CD4-positive, alpha-beta T cell treated with Interleukin-15 for 1 hour (primary cell): ENCODE data around the gene NTMT1.
"Not testable (repeated sequence)": the region's sequence is repeated elsewhere in the genome, so short reads cannot be mapped to it uniquely, and the experiment has no call there.

Source experiments
- DNase-seq: peaks from one replicate; pipeline ENCODE4 v3.0.0-alpha.2; 2020

The NTMT1 gene

DNA sequence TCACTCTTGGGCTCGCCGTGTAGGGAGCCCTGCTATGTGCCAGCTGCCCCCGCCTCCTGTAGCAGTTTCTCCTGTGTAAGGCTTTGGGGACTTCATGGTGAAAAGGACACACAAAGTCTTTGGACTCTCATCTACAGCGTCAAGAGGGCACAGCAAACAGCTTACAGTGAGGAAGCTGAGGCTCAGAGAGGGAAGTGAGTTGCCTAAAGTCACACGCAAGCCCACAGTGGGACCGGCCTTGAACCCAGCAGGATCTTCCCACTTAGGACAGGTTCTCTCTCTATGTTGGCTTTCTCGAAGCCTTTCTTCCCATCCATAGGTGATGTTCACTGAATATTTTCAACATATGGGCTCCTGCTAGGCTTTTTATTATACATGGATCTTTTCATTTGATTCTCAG lies 29.7 kb downstream of the NTMT1 start:
- no peak for DNase-seq

DNA sequence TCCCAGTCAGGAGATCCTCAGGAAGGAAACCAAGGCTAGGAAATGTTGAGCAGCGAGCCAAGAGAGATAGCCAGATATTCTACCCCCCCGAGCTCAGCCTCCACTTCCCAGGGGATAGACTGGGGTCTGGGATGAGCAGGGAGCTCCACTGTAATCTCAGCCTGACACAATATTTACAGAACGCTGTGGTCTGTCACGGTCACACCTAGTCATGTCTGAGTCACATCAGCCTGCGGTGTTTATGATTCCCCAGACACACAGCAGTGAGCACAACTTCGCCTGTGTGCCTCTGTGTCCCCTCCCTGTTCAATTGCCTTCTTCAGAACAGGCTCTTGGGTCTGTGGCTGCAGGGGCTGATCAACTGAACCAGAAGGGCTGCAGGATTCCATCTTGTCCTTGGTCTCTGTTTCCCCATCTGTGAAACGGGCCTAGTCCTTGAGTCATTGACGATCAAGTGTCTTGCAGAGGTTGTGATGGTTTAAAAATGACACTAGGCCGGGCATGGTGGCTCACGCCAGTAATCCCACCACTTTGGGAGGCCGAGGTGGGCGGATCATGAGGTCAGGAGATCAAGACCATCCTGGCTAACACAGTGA lies 30.9 kb downstream of the NTMT1 start:
- DNase-seq, result no peak

DNA sequence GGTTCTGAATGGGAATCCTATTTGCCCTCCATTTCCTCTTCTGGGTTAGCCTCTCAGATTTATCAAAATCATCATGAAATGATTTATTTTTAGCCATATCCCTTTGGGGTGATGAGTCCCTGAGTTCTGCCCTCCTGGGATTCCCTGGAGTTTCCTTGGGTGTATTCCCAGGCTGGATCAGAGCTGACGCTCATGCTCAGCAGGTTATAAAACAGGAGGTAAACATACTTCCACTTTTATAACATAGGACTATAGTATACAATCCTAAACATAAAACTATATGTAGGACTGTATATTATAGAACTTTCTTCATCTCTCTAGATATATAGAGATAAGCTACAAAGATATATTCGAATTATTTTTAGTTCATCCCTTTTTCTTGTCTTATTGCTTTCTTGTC lies 35.1 kb downstream of the NTMT1 start:
- DNase-seq, result no peak

DNA sequence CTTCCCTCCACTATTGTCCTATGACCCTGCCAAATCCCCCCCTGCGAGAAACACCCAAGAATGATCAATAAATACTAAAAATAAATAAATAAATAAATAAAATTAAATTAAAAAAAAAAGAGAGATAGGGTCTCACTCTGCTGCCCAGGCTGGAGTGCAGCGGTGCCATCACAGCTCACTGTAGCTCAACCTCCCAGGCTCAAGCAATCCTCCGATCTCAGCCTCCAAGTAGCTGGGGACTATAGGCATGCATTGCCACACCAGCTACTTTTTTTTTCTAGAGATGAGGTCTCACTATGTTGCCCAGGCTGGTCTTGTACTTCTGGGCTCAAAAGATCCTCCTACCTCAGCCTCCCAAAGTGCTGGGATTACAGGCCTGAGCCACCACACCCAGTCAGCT lies 36.3 kb downstream of the NTMT1 start:
- DNase-seq, result not testable (repeated sequence)

DNA sequence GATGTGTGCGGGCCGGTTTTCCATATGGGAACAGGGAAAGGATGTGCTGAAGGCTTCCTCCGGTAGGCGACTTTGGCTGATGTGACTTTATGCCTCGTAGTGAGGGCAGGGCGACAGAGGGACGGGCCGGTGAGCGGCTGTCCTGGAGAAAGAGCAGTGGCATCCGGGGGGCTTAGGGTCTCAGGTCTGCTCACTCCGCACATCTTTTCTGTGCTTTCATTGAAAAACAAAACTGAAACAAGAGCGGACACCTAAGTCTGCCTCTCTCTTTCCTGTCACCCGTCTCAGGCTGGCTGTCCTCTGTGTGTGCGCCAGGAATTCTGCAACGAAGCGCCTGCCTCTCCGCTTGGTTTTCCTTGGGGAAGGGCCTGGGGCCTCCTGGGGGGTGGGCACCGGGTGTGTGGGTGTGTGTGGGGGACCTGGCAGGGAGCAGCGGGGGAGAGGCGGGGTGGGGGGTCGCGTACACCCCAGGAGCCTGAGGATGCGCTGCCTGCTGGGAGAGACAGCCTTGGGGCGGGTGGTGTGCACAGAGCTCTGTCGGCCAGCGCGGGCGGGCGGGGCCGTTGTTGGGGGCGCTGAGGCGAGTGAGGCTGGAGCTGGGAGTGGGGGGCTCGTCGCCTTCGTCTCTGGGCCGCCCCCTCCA lies 38.9 kb downstream of the NTMT1 start:
- no peak for DNase-seq

DNA sequence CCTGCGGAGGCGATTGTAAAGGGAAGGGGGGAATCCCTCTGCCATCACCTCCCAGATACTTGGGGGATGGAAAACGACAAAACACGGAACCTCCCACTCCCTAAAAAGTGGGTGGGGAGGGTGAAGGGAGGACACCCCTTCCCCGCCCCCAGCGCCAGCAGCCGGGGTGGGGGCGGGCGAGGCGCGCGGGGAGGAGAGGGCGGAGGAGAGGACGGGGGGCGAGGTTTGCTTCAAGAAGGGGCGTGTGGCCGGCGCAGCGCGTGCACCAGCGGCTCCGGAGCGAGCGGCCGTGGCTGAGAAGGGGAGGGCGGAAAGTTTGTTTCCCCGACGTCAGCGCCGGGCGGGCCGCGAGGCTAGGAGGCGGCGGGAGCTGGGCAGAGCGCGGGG lies 39.4 kb downstream of the NTMT1 start, which contains the start of gene PRRX2:
TSS of gene PRRX2 (plus strand) at position 259 of the 387 bp plus-strand sequence. CDS start 221 bp downstream, outside the sequence.
- DNase-seq, result no peak

DNA sequence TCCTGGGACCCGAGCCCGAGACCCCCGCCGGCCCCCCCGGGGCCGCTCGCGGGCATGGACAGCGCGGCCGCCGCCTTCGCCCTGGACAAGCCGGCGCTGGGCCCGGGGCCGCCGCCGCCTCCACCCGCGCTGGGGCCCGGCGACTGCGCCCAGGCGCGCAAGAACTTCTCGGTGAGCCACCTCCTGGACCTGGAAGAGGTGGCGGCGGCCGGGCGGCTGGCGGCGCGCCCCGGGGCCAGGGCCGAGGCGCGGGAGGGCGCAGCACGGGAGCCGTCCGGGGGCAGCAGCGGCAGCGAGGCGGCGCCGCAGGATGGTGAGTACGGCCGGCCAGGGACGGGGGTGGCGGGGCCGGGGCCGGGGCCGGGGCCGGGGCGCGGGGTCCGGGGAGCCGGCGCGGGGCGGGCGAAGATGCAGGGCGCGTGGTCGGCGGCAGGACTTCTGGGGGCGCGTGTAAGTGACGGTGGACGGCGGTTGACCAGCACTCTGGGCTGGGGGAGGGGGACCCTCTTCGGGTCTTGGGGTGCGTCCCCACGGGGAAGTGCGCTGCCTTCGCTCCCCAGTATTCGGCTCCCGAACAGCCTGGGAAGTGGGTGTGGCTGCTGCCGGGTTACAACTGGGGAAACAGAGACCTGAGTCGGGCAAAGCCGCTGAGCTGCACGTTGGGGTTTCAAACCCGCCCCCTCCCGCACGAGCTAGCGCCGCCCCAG lies 40.0 kb downstream of the NTMT1 start:
- no peak for DNase-seq

DNA sequence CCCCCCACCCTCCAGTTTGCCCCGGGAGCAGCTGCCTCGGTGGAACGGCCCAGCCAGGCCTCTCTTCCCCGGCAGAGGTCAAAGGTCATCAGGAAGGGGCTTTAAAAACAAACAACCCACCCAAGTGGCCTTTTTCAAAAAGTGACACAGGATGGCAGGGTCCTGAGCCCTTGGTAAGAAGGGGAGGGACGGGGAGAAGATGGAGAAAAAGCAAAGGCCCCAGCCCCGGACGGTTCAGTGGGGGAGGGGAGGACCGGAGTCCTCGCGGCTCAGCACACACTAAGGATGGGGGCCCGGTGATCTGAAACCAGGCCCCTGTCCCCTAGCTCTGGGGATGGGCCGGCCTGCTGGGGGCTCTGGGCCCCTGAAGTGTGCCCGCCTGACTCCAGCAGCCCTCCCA lies 40.6 kb downstream of the NTMT1 start:
- no peak for DNase-seq

DNA sequence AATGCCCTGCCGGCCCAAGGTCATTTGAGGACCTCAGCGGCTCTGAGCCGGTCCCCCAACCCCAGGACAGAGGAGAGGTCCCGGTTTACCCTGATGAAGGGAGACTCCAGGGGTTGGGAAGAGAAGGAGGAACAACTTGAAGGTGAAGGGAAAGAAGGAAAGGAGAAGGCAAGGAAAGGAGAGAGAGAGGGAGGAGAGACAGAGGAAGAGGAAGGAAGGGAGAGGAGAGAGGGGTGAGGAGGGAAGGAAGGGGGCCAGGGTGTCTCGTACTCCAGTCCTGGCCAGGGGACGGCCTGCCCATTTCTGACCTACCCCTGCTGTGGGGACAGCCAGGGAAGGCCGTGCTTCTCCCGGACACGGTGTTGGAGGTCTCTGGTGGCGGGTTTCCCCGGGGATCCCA lies 41.4 kb downstream of the NTMT1 start:
- no peak for DNase-seq

DNA sequence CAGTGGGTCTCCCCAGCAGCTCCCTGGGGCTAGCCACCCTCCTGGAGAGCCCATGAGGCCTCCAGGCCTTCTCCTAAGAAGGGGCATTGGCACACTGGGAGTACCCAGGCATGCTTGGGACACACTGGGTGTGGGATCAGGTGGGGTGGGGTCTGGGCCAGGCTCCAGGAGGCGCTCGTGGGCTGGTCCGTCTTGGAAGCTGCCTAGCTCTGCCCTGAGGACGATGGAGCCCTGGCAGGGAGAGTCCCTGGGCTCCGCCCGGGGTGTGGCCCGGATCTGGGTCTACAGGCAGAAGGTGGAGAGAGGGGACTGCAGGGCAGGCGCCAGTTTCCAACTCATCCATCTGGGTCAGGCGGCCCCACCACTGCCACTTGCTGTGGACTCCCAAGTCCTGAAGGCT lies 41.9 kb downstream of the NTMT1 start:
- no peak for DNase-seq

DNA sequence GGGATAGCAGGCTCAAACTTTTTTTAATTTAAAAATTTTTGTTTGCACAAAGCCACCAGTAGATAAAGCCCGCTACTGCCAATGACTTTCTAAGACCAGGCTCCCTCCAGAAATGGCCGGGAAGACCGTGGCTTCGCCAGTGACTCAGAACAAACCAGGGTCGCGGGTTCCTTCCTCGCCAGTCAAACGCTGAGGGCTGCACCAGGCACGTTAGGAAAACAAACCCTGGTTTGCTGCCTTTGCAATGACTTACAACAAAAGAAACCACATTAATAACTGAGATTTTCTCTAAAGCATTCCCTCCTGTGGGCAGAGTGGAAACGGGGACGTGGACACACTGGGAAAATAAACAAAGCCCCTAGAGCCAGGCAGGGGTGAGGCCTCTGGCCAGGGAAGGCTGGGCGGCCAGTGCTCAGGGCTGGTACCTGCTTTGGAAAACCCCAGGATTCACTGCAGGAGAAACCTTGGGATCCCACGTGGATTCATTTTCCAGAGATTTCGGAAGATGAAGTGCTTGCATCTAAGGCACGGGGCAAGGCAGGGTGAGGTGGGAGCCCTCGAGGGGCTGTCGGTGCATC lies 43.3 kb downstream of the NTMT1 start:
- no peak for DNase-seq

DNA sequence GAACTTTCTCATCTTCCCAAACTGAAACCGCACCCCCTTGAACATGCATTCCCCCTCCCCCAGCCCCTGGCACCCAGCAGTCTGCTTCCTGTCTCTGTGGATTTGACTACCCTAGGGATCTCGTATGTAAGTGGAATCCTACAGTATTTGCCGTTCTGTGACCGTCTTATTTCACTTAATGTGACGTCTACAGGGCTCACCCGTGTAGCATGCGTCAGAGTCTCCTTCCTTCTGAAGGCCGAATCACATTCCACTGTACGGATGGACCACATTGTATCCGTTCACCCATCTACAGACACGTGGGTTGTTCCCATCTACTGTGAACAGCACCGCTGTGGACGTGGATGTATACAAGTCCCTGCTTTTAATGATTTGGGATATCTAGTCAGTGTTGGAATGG lies 44.0 kb downstream of the NTMT1 start:
- no peak for DNase-seq

DNA sequence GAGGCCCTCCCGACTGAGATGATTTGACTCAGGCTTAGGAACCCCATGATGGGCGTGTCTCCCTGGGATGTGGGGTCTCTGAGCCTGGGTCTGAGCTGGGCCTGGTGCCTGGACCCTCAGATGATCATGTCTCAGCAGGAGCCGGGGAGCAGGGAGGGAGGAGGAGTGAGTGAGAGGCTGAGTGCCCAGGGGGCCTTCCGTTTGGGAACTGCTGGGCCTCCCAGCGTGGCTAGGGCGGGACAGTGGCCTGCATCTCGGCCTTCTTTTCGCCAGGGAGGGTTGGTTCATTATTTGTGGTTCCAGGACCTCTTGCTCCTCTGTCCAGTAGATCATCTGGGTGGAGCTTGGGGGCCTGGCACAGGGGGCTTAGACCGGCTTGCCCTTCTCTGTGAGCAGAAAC lies 45.1 kb downstream of the NTMT1 start:
- no peak for DNase-seq

DNA sequence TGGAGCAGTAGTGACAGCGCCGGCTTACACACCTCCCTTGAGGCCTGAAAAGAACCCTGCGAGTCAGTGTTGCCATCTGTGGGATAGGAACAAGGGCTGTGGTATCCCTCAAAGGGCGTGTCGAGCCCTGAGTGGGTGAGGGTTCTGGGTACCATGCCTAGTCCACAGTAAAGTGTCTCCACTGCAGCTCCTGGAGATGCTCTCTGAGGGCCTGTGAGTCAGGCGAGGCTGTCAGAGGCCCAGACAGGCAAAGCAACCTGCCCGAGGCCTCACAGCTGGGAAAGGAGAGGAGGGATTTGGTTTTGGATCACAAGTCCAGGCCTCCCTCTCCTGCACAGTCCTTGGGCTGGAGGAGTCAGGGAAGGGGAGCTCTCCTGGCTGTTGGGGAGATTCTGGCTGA lies 45.6 kb downstream of the NTMT1 start:
- no peak for DNase-seq

DNA sequence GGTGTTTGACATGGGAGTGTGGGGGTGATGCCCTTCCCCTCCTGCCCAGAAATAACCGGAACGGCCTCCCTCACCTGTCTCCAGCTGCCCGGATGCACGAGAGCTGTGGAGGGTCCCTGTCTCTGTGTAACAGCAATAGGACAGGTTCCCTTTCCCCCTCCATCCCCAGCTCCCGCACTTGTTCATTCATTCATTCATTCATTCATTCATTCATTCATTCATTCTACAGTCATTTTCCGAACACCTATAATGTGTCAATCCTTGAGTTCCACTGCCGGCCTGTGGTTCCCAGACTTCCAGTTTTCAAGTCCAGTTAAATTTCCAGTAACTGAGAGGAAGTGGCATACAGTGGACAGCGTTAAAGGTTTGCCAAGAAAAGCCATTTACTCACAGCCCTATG lies 46.7 kb downstream of the NTMT1 start:
- DNase-seq, result no peak

DNA sequence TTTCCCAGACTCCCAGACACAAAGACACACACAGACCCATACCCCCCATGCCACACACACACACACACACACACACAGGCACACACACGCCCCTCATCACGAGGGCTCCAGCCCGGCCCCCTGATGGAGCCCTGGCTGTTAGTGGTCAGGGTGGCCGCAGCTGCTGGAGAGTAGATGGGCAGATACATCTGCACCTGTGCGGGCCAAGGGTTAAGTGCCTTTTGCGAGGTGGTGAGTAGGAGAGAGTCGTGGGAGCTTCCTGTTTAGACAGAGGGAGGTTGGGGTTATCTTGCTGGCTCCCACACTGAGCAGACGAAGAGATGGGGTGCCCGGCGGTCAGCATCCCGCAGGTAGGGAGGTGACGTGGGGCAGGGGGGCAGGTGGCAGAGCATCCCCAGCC lies 47.6 kb downstream of the NTMT1 start:
- no peak for DNase-seq

DNA sequence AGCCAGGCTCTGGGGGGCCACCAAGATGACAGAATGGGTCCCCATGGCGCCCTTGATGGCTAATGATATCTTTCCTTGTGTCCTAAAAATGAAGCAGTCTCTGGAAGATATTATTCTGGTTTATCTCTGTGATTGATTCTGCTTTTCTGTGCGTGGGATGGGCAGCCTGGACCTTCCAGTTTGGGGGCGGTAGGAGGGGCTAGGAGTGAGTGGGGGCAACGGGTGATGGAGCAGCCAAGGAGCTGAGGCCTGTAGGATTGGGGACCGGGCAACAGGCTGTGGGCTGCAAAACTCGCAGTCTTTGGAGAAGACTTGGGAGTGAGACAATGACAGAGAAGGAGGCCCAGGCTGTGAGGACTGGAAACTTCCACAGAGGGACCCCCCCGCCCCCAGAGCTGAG lies 48.3 kb downstream of the NTMT1 start:
- no peak for DNase-seq

DNA sequence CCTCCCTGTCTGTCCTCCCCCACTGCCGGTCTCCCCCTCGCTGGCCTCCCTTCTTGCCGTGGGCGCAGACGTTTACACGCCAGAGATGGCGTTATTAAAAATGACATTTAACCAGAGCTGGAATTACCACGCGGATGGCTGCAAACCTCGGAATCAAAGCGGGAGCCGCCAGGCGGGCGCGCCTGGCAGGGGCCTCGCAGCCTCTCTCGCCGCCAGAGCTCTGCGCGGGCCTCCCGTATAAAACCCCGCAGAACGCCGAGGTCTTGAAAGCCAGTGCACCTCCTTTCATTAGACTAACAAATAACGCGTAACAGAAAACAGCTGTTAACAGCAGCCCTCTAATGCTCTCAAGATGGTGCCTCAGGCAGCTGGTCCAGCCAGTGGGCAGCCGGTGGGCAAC lies 49.7 kb downstream of the NTMT1 start:
- no peak for DNase-seq

DNA sequence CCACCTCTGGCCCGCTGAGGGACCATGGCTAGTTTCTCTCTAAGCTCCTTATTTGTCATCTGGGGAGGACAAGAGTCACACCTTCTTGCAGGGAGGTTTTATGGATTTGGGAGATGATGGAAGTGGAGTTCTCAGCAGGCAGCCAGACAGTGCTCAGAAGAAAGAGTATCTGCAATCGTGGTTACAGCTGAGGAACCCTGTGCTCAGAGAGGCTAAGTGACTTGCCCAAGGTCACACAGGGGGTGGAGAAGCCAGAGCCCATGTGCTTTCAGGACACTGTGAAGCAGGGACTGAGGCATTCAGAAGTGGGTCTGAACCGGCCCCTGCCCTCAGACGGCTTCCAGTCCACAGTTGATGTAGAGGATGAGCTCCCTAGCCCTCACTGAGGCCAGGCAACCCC lies 50.3 kb downstream of the NTMT1 start:
- DNase-seq, result no peak

DNA sequence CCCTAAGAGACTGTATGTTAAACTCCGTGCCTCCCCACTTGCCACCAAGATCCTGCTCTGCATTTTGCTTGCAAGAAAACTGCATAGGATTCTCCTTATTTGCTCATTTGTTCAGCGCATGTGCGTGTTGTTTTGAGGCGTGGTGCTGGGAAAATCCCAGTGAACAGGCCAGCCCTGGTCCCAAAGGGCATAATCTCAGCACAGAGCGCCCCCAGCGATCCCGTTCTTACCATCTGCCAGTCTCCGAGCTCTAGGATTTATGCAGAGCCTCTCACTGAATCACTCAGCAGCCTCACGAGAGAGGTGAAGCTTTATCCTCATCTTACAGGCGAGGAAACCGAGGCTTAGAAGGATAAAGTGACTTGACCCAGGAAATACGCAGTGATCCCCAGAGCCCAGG lies 51.0 kb downstream of the NTMT1 start:
- no peak for DNase-seq

DNA sequence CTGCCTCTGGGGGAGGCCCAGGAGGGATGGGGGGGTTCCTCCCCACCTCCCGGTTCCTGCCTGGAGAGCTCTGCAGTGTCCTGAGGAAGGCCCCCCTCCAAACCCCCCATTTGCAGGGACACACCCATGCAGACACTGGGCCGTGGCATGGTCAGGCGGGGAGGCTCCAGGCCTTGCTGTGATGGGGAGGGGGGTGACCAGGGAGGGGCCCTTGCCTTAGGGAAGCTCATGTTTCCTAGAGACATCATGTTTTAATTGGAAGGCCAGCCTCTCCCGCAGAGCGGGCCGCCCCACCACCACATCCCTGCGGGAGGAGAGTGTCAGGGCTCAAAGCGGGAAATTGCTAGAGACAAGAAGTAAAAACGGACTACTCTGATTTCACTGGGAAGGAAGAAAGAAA lies 51.5 kb downstream of the NTMT1 start:
- DNase-seq, result no peak

DNA sequence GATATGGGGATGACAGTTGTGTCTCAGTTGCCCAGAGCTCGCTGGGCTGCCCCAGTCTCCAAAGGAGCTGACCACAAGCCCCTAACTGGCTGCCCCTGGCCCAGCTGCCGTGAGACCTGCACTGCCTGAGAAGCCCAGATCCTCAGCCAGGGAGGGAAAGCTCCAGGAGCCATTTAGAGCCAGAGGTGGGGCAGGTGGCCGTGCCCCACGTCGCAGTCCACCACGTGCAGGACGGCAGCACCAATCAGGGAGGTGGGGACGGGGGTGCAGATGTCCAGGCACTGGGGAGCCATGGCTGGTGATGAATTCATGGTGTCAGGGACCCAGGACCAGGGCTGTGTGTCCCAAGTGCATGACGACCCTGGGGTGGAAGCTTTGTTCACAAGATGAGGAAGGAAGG lies 52.9 kb downstream of the NTMT1 start:
- DNase-seq, result no peak

DNA sequence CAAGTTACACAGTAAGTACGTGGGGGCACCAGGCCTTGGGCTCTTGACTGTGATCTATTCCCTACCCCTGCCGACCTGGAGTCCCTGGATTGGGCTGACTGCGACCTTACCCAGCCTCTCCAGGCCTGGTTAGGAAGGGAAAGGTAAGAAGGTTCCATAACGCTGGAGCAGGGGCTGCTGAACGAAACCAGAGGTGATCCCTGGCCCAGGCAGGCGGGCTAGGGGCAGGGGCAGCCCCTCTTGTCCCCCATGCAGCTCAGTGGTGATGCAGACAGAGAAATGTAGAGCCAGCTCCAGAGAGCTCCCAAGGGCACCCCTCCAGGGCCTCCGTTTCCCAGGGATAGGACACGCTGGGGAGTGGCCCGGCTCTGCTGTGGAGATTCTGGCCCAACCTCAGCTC lies 53.6 kb downstream of the NTMT1 start:
- DNase-seq, result no peak

DNA sequence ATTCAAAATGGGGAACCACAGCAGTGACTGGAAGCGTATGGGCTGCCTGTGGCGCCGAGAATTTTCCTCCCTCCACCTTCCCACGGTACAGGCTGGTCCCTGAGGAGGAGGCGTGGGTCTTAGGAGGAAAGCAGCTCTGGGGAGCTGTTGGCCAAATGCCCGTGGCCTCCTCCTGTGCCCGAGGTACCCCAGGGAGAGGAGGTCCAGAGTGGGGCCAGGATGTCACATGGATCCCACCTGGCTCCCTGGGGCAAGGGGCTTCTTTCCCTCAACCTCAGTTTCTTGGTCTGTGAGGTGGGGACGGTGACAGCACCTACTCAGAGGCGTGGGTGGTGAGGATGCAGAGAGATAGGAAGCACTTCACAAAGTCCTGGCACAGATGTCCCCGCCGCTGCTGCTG lies 56.0 kb downstream of the NTMT1 start:
- DNase-seq, result no peak
